ENCODE results near the gene DESI1. TPM values are rescaled to one million over a fixed set of nuclear protein-coding genes. Genes with fewer than 3 reads are reported as not detected.
A peak's percentile ranks its signal among the peaks of the same experiment; 100 is the strongest.

Gene DESI1
- total and polyA plus RNA-seq, 2 of the 13 experiments (the other 11 are each of a cell fraction or from before 2014, with no cell fraction given), result 21.6 to 29.2 TPM

DNA sequence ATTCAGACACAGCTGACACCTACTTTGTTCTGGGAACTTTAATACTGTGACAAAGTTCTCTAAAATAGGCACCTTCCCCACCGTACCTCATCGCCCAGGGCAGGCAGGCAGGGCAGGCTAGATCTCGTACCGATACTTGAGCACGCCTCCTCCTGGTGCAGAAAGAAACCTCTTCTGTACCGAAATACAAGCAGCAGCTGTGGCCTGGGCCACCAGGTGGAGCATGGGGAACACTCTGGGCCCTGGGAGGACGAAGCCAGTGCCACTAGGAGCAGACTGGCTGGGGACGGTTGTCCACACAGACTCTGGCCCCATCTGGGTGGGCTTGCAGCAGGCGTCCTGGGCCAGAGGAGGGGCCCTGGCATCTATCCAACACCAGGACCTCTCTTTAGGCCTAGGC is 44.0 kb downstream of the DESI1 start (continued):
- TF ChIP-seq TAF15 (IDR thresholded peaks at IDR 0.05; ENCODE audit: low read depth, low read length, poor library complexity, severe bottlenecking), result no peak
- no peak for TF ChIP-seq ZNF136 (CRISPR knock-in tag; IDR thresholded peaks at IDR 0.05; ENCODE audit: low read depth)
- TF ChIP-seq CBFB (CRISPR knock-in tag; IDR thresholded peaks at IDR 0.05), result no peak
- TF ChIP-seq, protein P1, sequence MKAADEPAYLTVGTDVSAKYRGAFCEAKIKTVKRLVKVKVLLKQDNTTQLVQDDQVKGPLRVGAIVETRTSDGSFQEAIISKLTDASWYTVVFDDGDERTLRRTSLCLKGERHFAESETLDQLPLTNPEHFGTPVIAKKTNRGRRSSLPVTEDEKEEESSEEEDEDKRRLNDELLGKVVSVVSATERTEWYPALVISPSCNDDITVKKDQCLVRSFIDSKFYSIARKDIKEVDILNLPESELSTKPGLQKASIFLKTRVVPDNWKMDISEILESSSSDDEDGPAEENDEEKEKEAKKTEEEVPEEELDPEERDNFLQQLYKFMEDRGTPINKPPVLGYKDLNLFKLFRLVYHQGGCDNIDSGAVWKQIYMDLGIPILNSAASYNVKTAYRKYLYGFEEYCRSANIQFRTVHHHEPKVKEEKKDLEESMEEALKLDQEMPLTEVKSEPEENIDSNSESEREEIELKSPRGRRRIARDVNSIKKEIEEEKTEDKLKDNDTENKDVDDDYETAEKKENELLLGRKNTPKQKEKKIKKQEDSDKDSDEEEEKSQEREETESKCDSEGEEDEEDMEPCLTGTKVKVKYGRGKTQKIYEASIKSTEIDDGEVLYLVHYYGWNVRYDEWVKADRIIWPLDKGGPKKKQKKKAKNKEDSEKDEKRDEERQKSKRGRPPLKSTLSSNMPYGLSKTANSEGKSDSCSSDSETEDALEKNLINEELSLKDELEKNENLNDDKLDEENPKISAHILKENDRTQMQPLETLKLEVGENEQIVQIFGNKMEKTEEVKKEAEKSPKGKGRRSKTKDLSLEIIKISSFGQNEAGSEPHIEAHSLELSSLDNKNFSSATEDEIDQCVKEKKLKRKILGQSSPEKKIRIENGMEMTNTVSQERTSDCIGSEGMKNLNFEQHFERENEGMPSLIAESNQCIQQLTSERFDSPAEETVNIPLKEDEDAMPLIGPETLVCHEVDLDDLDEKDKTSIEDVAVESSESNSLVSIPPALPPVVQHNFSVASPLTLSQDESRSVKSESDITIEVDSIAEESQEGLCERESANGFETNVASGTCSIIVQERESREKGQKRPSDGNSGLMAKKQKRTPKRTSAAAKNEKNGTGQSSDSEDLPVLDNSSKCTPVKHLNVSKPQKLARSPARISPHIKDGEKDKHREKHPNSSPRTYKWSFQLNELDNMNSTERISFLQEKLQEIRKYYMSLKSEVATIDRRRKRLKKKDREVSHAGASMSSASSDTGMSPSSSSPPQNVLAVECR (CRISPR knock-in tag; IDR thresholded peaks at IDR 0.05; ENCODE audit: borderline replicate concordance), result no peak; the same call in 1 of the 2 replicates
- no peak for TF ChIP-seq CCAR2 (optimal IDR thresholded peaks at IDR 0.05; ENCODE audit: low read depth, low read length)
- no peak for TF ChIP-seq ZFYVE20 (CRISPR knock-in tag; IDR thresholded peaks at IDR 0.05; ENCODE audit: borderline replicate concordance, low read depth)
- TF ChIP-seq ZNF746 (CRISPR knock-in tag; IDR thresholded peaks at IDR 0.05), result no peak
- peak; percentile 68; the same call in 1 of the 2 replicates for TF ChIP-seq MIER3 (CRISPR knock-in tag; IDR thresholded peaks at IDR 0.05; ENCODE audit: borderline replicate concordance)
- no peak for TF ChIP-seq PHF21A (CRISPR knock-in tag; IDR thresholded peaks at IDR 0.05)
- TF ChIP-seq, protein P2, sequence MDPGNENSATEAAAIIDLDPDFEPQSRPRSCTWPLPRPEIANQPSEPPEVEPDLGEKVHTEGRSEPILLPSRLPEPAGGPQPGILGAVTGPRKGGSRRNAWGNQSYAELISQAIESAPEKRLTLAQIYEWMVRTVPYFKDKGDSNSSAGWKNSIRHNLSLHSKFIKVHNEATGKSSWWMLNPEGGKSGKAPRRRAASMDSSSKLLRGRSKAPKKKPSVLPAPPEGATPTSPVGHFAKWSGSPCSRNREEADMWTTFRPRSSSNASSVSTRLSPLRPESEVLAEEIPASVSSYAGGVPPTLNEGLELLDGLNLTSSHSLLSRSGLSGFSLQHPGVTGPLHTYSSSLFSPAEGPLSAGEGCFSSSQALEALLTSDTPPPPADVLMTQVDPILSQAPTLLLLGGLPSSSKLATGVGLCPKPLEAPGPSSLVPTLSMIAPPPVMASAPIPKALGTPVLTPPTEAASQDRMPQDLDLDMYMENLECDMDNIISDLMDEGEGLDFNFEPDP (CRISPR knock-in tag; conservative IDR thresholded peaks at IDR 0.05), result no peak
- no peak for TF ChIP-seq FOXJ3 (CRISPR knock-in tag; IDR thresholded peaks at IDR 0.05; ENCODE audit: borderline replicate concordance)
- TF ChIP-seq, protein P3, sequence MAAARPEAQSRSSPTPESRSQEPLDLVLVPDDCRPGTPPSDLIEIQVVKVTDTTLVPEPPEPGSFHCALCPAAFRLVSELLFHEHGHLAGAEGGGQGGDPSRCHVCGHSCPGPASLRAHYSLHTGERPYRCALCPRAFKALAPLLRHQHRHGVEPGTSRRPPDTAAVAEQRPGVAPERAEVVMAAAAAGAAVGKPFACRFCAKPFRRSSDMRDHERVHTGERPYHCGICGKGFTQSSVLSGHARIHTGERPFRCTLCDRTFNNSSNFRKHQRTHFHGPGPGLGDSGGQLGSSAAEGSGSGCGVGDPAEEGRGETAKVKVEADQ (CRISPR knock-in tag; IDR thresholded peaks at IDR 0.05; ENCODE audit: borderline replicate concordance), result no peak
- TF ChIP-seq MXD4 (CRISPR knock-in tag; IDR thresholded peaks at IDR 0.05), result no peak
- no peak for TF ChIP-seq KIAA2018 (CRISPR knock-in tag; IDR thresholded peaks at IDR 0.05; ENCODE audit: borderline replicate concordance)
- TF ChIP-seq ZNF615 (CRISPR knock-in tag; IDR thresholded peaks at IDR 0.05; ENCODE audit: borderline replicate concordance), result no peak

Data from HepG2 (cell line).